GM21786 (cell line): Measurements from ENCODE around the gene HSD17B8.

Experiments used
- ATAC-seq: cut with Tn5 transposase; IDR thresholded peaks from one replicate; pipeline ENCODE4 v1.9.1; 2021; ENCODE audit not compliant: unreplicated experiment

The HSD17B8 gene

DNA sequence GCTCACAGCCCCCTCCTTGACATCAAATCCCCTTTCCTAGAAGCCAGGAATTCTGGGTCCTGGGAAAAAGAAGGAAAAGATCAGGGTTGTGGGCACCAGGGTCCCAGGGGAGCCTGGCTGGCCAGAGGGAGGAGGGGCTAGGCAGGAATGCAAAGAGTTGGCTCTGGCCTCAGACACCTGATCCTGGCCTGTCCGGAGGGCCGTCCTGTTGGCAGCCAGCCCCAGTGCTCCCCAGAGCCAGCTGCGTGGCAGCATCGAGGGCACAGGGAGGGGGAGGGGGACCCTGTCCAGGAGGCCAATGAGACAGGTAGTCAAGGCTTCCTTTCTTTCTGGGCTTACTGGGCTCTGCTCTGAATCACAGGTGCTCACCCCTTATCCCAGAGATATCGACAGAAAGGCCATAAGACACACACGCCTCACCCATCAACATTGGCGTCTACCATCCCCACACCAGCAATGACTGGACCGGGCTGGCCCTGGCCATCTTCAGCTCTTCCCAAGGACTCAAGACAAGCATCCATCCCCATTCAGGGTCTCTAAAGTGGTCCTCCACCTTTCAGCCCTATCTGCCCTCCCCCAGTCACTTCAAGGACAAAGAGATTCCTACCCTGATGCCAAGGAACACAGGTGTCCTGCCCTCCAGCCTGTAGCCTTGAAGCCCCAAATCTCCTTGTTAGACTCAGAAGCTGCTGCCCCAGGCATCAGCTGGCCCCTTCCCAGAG lies 12.9 kb upstream of the HSD17B8 start:
- no peak for ATAC-seq

DNA sequence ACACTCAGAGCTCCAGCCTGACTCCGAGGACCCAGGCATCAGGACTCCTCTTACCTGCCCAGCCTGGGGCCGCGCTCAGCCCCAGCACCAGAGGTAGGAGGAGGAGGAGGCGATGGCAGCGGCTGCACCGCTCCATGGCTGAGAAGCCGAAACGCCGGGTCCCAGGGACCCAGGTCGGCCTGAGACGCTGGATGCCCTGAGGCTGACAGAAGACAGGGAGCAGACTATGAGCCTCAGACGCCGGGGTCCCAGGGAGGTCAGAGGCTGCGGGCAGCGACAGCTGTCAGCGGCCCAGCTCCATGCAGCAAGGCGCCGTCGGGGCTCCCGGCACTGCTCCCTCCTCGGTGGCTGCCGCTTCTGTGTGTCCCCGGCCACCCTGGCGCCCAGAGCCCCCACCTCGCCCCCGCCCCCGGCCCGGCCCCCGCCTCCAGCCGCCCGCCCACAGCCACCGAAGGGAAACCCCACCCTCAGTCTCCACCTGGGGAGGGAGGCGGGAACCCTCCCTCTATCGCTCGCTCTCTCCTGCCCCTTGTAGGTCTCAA lies 12.3 kb upstream of the HSD17B8 start, which contains the start of gene COL11A2:
Gene COL11A2 (minus strand): TSS at position 363 of the 542 bp plus-strand sequence. CDS start 227 bp downstream, at position 136.
- ATAC-seq, result no peak

DNA sequence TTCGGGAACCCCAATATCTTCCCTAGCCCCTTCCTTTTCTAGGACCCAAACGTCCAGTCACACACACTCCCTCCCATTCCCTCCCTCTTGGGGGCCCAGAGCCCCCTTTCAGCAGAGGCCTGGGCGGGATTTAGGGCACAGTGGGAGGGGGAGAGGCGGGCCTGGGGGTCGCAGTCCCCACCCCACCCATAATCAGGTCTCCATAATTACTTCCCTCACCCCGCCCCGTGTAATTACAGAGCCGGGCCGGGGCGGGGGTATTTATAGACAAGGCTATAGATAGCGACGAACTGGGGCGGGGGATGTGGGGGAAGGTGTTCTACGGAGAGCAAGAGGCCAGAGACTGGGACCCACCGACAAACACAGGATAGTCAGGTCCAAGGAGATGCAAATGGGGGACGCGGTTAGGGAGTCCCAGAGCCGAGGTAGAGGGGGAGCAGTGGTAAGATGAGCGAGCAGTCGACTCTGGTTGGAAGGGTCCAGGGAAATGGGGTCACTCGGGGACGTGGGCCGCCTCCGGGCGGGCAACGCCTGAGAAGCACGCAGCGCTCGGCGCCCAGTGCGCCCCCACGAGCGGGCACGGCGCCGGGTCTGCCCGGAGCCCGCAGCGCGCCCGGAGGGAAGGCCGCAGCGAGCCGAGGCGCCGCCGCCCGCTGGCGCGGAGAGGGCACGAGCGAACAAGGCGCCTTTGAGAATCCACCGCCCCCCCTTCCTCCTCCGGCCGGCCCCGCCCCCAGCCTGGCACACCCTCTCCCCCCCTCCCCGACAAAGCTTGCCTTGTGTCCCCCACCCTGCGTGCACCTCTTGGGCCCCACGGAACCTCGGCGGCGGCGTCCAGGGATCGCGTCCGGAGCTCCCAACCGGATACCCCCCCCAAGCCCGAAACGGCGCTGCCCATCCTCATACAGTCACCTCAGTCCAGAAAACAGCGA lies 11.5 kb upstream of the HSD17B8 start:
- no peak for ATAC-seq

DNA sequence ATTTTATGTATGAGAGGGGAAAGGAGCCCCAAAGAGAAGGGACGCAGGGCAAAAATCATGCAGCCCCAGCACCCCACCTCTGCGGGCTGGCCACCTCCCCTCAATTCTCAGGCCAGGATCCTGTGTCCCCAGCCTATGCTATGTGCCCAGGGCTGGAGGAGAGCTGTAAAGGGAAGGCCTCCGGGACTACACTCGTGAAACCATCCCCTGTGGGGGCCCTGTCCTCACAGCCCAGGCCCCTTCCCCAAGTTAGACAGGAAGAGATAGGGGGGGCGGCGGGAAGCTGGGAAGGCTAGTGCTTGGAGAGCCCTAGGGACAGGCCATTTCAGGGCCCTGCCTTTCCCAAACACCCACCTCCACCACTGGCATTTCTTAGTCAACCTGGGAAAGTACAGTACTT lies 10.8 kb upstream of the HSD17B8 start:
- no peak for ATAC-seq

DNA sequence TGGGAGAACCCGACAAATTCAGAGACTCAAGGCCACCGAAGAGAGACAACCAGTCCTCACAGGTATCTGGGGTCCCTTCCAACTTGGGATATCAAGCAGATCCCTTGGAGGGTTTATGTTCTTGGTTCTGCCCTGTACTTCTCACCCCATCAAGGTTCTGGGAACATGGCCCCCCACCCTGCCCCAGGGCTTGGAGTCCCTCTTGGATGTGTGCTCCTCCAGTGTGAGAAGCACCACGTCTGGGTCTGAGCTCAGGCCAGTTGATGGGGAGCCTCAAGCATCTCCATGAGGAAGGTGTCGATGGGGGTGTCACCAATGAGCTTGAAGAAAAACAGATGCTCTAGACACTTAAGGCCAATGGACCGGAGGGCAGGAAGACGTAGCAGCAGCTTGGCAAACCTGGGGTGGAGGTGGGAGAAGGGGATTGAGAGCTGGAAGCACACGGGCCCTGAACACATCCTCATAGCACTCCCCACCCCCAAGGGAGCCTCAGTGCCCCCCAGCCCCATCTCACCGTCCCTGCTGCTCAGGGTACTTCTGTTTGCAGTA lies 9.9 kb upstream of the HSD17B8 start:
- no peak for ATAC-seq

DNA sequence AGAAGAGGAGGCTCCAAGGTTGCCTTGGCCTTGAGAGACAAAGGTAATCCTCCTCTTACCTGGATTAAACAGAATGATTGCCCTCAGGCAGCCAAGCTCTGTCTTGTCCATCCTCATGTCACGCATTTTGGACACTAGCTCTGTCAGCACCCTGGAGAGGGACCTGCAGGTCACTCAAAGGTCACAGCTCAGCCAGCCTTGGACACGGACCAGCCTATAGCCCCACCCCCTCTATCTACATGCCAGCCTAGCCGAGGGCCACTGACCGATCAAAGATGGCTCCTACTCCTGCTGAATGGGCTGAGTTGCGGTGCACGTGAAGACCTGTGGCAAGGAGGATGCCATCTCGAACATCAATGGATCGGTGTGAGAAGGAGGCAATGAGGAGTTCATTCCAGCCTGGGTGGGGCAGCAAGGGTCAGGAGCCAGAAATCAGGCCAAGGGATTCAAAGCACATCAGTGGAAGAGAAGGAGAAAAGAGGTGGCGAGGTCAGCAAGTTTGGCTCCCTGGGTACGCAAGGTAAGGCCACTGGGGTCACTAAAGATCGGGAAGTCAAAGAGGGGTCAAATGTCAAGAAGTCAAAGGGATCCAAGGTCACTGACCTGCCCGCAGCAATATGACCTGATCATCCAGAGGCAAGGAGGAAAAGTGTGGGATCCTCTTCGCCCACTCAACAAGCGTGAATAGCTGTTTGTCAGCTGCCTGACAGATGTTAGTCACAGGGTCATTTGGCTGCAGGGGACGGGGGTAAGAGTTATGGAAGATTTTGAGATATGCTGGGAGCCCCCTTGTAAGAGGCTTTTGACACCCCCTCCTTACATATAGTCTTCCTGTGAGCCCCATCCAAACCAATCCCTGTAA lies 8.9 kb upstream of the HSD17B8 start:
- no peak for ATAC-seq

DNA sequence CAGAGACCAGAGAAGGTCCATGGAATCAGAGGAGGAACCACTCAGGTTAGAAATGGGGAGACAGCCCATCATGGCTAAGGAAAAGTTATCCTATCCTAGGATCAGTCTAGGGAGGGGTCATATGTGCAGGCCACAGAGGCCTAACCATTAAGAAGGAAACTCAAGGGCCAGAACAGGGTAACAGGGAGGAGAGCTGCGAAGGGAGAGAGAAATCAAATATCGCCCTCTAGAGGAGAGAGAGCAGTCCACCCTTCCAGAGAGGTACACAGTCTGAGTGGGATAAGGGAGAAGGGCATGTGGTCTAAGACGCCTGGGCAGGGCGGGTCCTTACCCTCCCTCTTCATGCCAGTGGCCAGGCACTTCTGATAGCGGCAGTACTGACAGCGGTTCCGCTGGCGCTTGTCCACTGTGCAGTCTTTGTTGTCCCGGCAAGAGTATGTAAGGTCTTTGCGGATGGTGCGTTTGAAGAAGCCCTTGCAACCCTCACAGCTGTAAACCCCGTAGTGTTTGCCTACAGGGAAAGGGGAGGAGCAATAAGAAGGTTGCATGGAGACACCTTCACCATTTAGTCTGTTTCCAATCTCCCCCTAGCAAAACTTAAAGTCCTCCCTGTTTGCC lies 6.9 kb upstream of the HSD17B8 start:
- no peak for ATAC-seq

DNA sequence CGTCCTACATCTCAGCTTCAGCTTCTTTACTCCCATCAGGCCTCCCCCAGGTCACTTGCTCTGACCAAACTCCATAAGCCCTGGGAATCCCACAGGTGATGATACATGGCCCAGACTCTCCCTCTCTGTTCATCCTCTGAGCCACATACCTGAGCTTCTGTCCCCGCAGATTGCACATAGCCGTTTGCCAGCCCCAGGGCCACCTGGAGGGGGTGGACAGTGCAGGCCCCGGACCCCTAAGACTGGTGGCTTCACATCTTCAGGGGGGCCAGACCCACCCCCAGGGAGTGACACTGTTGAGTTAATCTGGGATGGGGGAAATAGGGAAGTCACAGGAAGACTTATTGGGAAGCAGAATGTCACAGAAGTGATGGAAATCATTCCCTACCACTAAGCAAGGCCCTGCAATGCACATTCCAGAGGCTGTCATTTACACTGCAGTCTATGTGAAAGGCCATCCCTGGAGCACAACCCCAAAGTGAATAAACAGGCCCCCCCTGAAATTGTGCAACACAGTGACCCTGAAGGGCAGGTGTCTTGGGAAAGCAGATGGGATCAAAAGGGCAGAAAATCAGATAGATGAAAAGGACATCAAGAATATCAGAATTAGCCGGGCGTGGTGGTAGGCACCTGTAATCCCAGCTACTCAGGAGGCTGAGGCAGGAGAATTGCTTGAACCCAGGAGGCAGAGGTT lies 6.1 kb upstream of the HSD17B8 start:
- no peak for ATAC-seq

DNA sequence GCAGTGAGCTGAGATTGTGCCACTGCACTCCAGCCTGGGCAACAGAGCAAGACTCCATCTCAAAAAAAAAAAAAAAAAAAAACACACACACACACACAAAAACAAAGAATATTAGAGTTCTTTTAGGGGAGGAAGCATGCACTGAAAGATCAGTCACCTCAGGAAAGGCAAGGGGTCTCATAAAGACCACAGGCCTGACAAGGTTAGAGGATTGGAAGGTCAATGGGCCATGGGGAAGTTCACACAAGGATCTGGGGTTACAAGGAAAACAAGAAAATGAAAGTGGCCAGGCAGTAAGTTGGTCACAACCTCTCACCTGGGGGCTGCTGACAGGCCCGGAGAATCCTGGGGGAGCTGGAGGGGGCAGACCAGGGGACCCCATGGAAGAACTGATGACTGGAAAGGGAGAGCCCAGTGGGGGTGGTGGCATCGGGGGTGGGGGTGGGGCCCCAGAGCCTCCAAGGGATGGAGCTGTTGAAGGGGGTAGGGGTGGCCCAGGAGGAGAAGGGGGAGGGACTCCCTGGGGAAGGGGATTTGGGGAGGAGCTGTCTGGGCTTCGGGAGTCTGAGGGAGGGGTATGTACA lies 5.5 kb upstream of the HSD17B8 start:
- ATAC-seq, result no peak

DNA sequence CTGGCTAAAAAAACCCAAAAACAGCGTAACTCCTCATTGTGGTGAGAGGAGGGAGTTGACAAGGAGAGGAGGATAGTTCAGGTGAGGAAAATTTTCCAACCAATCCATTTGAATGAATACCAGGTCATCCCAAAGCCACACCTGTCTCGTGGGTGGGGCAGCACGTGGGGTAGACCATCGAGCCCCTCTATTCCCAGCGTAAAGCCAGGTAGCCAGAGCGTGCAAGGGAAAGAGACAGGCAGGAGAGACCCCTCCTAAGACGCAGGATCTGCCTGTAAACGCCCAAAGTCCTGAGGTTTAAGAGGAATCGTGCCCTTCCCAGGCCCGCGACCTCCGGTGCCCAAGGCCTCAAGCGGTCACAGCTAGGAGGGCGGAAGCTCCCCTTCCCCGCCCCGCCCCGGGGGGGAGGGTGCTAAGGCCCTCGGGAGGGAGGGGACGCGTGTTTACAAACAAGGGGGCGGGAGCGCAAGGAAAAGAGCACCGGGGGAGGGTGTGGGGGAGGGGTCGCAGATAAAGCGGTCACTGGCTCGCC lies 4.7 kb upstream of the HSD17B8 start:
- ATAC-seq, result peak; percentile 6

DNA sequence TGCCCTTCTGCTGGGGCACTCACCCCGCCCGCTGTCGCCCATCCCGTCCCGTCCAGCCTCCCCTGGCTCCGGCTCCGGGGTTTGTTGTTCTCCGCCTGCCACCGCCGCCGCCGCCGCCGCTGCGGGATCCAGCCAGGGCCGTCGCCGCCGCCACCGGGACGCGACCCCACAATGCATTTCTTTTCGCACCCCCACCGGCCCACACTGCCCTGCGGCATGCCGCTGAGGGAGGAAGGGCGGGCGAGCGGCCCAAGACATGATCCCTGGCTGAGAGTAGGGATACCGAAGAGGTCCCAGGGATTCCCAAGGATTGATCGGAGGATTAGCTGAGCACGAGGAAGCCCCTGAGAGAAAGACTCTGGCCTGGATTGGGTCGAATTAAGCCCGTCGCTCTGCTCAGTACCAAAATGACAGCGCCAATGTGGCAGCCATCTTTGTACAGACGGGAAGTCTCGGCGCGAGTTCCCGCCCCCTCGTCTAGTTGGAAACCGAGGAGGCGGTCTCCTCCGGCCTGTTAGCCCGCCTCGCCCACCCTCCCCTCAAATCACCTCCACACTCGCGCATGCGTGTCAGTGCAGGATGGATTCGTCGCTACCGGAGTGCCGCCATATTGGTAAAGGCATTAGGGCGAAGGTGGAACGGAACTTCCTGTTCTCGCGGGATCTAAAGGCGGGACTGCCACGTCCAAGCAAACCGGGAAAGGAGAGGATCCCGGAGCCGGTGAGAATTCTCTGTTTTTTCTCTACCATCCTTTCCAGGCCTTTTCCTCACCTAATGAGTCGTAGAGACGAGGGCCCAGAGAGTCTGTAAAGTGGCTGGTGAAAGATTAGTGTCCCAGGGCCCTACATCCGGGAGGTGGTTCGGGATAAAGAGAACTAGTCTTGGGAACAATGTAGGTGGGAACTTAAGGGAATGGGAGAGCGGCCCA lies 4.0 kb upstream of the HSD17B8 start, which contains the start of the genes RXRB and SLC39A7:
Gene RXRB (minus strand): TSS at position 447 of the 928 bp plus-strand sequence. CDS start 189 bp downstream, at position 258.
Gene SLC39A7 (plus strand): TSS at position 649 of the 928 bp plus-strand sequence. CDS start 379 bp downstream, outside the sequence.
- peak; percentile 45 for ATAC-seq

DNA sequence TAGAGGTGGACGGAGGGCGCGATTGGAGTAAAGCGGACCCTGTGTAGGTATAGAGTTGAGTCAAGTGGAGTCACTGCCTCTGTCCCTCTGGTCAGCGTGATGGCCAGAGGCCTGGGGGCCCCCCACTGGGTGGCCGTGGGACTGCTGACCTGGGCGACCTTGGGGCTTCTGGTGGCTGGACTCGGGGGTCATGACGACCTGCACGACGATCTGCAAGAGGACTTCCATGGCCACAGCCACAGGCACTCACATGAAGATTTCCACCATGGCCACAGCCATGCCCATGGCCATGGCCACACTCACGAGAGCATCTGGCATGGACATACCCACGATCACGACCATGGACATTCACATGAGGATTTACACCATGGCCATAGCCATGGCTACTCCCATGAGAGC lies 3.3 kb upstream of the HSD17B8 start:
- no peak for ATAC-seq

DNA sequence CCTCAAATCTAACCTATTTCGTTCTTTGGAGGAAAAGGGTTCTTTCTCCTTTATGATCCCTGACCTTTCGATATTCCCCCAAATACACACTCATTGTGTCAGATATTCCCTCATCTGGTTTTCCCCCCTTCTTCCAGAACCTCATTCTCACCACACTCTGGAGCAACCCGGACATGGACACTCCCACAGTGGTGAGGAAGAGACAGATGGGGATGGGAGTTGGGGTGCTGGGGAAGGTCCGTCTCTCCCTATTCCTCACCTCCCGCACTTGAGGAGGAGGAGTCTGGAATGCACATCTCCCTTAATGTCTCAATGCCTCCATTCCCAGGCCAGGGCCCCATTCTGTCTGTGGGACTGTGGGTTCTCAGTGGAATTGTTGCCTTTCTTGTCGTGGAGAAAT lies 2.5 kb upstream of the HSD17B8 start:
- no peak for ATAC-seq

DNA sequence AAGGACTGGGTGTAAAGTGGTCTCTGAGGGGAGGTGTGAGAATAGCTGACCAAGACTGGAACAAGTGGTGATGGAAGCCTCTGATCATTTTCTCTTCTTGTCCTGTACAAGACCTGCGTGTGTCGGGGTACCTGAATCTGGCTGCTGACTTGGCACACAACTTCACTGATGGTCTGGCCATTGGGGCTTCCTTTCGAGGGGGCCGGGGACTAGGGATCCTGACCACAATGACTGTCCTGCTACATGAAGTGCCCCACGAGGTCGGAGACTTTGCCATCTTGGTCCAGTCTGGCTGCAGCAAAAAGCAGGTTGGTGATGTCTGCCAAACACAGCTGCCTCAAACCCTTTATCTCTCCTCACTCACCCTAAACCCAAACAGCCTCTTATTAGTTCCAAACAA lies 1.7 kb upstream of the HSD17B8 start:
- ATAC-seq, result no peak

DNA sequence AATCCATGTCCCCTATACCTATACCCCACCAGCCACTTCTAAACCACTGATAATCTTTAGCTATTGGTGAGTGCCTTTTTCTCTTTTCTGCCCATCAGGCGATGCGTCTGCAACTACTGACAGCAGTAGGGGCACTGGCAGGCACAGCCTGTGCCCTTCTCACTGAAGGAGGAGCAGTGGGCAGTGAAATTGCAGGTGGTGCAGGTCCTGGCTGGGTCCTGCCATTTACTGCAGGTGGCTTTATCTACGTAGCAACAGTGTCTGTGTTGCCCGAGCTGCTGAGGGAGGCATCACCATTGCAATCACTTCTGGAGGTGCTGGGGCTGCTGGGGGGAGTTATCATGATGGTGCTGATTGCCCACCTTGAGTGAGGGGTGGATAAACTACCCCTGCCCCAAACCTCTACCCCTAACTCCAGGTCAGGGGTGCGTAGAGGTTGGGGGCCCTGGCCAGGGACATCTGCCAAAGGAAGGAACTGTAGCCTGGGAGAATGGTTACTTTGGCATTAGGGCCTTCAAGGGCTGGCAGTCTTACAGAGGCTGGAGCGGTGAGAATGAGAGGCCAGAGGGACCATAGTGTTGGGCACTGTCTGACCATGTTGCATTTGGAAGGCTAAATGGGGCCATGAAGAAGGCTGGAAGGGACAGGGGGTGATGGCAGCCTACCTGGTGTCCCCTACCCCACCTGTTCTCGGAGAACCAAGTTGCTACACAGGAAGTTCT lies 851 bp upstream of the HSD17B8 start:
- no peak for ATAC-seq

DNA sequence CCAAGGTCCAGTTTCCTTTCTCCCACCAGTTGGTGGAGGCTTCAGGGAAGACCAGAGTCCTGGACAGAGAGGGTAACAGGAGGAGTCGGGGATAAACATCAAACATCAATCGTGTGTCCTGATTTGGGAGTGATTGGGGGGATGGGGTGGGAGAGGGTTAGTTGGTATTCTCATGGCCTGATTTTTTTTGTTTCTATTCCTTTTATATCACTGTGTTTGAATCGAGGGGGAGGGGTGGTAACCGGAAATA lies 365 bp upstream of the HSD17B8 start:
- ATAC-seq, result no peak
